Measurements from ENCODE around the gene MAPK8IP2. TPM values are rescaled to one million over a fixed set of nuclear protein-coding genes. Genes with fewer than 3 reads are reported as not detected.

The MAPK8IP2 gene
- total and polyA plus RNA-seq, 10 of the 15 experiments (the other 5 are each of a cell fraction or from before 2014, with no cell fraction given): 0.01 to 0.13 (median 0.06) TPM; not detected in 4

GRCh38 chr22:50620593-50621355 is 20.2 kb downstream of the MAPK8IP2 start:
- RAD21 ChIA-PET (ENCODE audit: unreplicated experiment): interaction anchor here (0.5 to 4.0 kb wide), 32 partner anchors 12 to 808 kb away, joined by 3 to 43 read pairs (median 4); partner anchors contain the start of genes CHKB, HDAC10, LMF2 and NCAPH2
- H3K4me2 ChIP-seq (ENCODE audit: control insufficient read depth, insufficient read depth): peak overlapping the region; percentile 100
- H4K20me1 ChIP-seq (ENCODE audit: control insufficient read depth, insufficient read depth): no peaks in the 10 kb centered on the region
- H3K4me3 ChIP-seq: peak overlapping the region; percentile 70
- CTCF ChIA-PET: interaction anchor here (0.5 to 3.5 kb wide), 53 partner anchors 9 to 472 kb away, joined by 3 to 32 read pairs (median 6); partner anchors contain the start of genes KLHDC7B, LMF2, NCAPH2 and PLXNB2
- intact Hi-C loops (cut with micrococcal nuclease; ENCODE audit: unreplicated experiment) (loop anchor here (1.0 to 5.0 kb wide), 4 partner anchors 72 to 378 kb away; no protein-coding TSS in a partner anchor), in situ Hi-C loops (cut with MboI) (loop anchor here (5.0 kb wide), 1 partner anchor 93 kb away; the partner anchor contains the start of gene SCO2)
- peak overlapping the region; percentile 97 for H3K27ac ChIP-seq (ENCODE audit: control insufficient read depth, insufficient read depth)
- DNase-seq (ENCODE audit: low read depth, low spot score) (peak; percentile 86), ATAC-seq (peak; percentile 86), FAIRE-seq (peak; percentile 7)
- H3K79me2 ChIP-seq (ENCODE audit: control insufficient read depth, insufficient read depth, low read length): no peaks in the 10 kb centered on the region
- SMC1A ChIA-PET (ENCODE audit: uncharacterized antibody, unreplicated experiment): interaction anchor here (0.7 to 3.4 kb wide), 26 partner anchors 12 to 380 kb away, joined by 3 to 20 read pairs (median 4); partner anchors contain the start of genes CHKB, LMF2, NCAPH2 and SCO2
- peak overlapping the region; percentile 84 for H3K9ac ChIP-seq (ENCODE audit: control insufficient read depth, insufficient read depth, low read length)
- H3K4me1 ChIP-seq (ENCODE audit: control insufficient read depth, insufficient read depth, low read length): peaks cover 28% of the 10 kb centered on the region
- no peaks in the 10 kb centered on the region; a peak in 2 of 4 replicates for H3K36me3 ChIP-seq (ENCODE audit: control insufficient read depth in 2 of 2, insufficient read depth in 2 of 2, low read length in 1 of 2)
- POLR2A ChIA-PET: interaction anchor here (0.5 to 2.1 kb wide), 13 partner anchors 22 to 370 kb away, joined by 3 to 11 read pairs (median 4); partner anchors contain the start of genes HDAC10, LMF2, NCAPH2 and SCO2
- BruUV-seq (replicated peaks): no TSS peak
- peak overlapping the region; percentile 87 for H2AFZ ChIP-seq (ENCODE audit: control insufficient read depth, low read depth, low read length)
- H3K27me3 ChIP-seq (replicated peaks in 1 of 2; ENCODE audit: control insufficient read depth in 2 of 2, insufficient read depth in 2 of 2, low read length in 1 of 2): no peaks in the 10 kb centered on the region
- under 1% methylated on average over 24 of the region's 25 CpGs for WGBS (ENCODE audit: insufficient coverage, insufficient replicate concordance, low lambda C conversion rate, missing lambda C conversion rate)
- H3K9me3 ChIP-seq (replicated peaks; ENCODE audit: control insufficient read depth, insufficient read depth, low read length): no peaks in the 10 kb centered on the region
- TF ChIP-seq RCOR1 (conservative IDR thresholded peaks at IDR 0.05; ENCODE audit: low read depth, low read length) (no peak), SUZ12 (IDR thresholded peaks at IDR 0.05; ENCODE audit: unreplicated experiment) (no peak), MEF2B (IDR thresholded peaks at IDR 0.05; ENCODE audit: partially characterized antibody, poor library complexity, severe bottlenecking) (peak; percentile 88), MYC (IDR thresholded peaks at IDR 0.05; ENCODE audit: insufficient read depth, insufficient read length, insufficient replicate concordance, low read length, severe bottlenecking) (peak; percentile 71), PBX3 (IDR thresholded peaks at IDR 0.05; ENCODE audit: insufficient replicate concordance, low read depth, low read length) (no peak), ATF7 (IDR thresholded peaks at IDR 0.05; ENCODE audit: low read depth) (peak; percentile 99; the same call in 1 of the 2 replicates), FOXK2 (IDR thresholded peaks at IDR 0.05) (0 out of 2 replicates have a peak, but pooled peaks have one; percentile 55), ZNF207 (IDR thresholded peaks at IDR 0.05; ENCODE audit: borderline replicate concordance) (no peak), PAX8 (IDR thresholded peaks at IDR 0.05) (peak; percentile 99), NFYB (IDR thresholded peaks at IDR 0.05; ENCODE audit: insufficient read depth, low read depth, low read length) (peak; percentile 28; the same call in 1 of the 2 replicates), POU2F2 (IDR thresholded peaks at IDR 0.05; ENCODE audit: borderline replicate concordance, low read depth, low read length) (peak; percentile 80; the same call in 1 of the 3 replicates), EGR1 (IDR thresholded peaks at IDR 0.05; ENCODE audit: borderline replicate concordance in 1 of 2, low read depth in 2 of 2, low read length in 2 of 2) (peak in 1 of 2 experiments; percentile 34; a peak in 1 of 3 replicates), BACH1 (IDR thresholded peaks at IDR 0.05; ENCODE audit: borderline replicate concordance) (0 out of 2 replicates have a peak, but pooled peaks have one; percentile 40), DPF2 (IDR thresholded peaks at IDR 0.05) (peak; percentile 28), TCF12 (IDR thresholded peaks at IDR 0.05; ENCODE audit: low read depth, low read length) (0 out of 2 replicates have a peak, but pooled peaks have one; percentile 7), PAX5 (IDR thresholded peaks at IDR 0.05; ENCODE audit: borderline replicate concordance, low read depth, low read length) (peak; percentile 49; the same call in 1 of the 2 replicates), EED (IDR thresholded peaks at IDR 0.05; ENCODE audit: low read depth) (0 out of 2 replicates have a peak, but pooled peaks have one; percentile 31), ETV6 (conservative IDR thresholded peaks at IDR 0.05 in 1 of 2, IDR thresholded peaks at IDR 0.05 in 1 of 2; ENCODE audit: borderline replicate concordance in 1 of 2, low read depth in 1 of 2) (peak in 1 of 2 experiments; percentile 38; a peak in 1 of 4 replicates), SRF (IDR thresholded peaks at IDR 0.05; ENCODE audit: low read depth in 2 of 2, low read length in 2 of 2) (0 out of 4 replicates have a peak, but pooled peaks of 1 of the 2 experiments have one; percentile 18), CHD1 (IDR thresholded peaks at IDR 0.05; ENCODE audit: low read depth, low read length) (peak; percentile 71; the same call in 1 of the 2 replicates)
